H9 (cell line): Measurements from ENCODE around the gene TSR1. TPM values are rescaled to one million over a fixed set of nuclear protein-coding genes. Genes with fewer than 3 reads are reported as not detected.

ENCODE experiments used
- DNase-seq: peaks from one replicate; pipeline ENCODE4 v3.0.0-alpha.2; 2017
- H2AFZ ChIP-seq: one replicate; pipeline ENCODE4 v1.6.1; 2013; ENCODE audit warnings: mild to moderate bottlenecking, low read length, control low read depth, moderate library complexity
- H2AK5ac ChIP-seq: 2 replicates; pipeline ENCODE4 v1.6.1; 2013; ENCODE audit warnings: low read length, control low read depth, mixed read lengths; ENCODE audit not compliant: insufficient read length
- H2BK120ac ChIP-seq: one replicate; pipeline ENCODE4 v1.6.1; 2013; ENCODE audit warnings: low read depth, mild to moderate bottlenecking, low read length, control low read depth, inconsistent platforms; ENCODE audit not compliant: poor library complexity, severe bottlenecking
- H2BK12ac ChIP-seq: 2 replicates; pipeline ENCODE4 v1.6.1; 2013; ENCODE audit warnings: low read length, control low read depth, mixed read lengths, low read depth; ENCODE audit not compliant: insufficient read length
- H2BK15ac ChIP-seq: 2 replicates; pipeline ENCODE4 v1.6.1; 2013; ENCODE audit warnings: low read depth, low read length, control low read depth
- H2BK20ac ChIP-seq: one replicate; pipeline ENCODE4 v1.6.1; 2013; ENCODE audit warnings: low read depth, mild to moderate bottlenecking, low read length, control low read depth, inconsistent platforms; ENCODE audit not compliant: poor library complexity, severe bottlenecking
- H2BK5ac ChIP-seq: 2 replicates; pipeline ENCODE4 v1.6.1; 2013; ENCODE audit warnings: low read length, control low read depth, mixed read lengths; ENCODE audit not compliant: insufficient read length
- H3K14ac ChIP-seq: 2 replicates; pipeline ENCODE4 v1.6.1; 2013; ENCODE audit warnings: low read length, control low read depth; ENCODE audit not compliant: insufficient read depth
- H3K18ac ChIP-seq: 2 replicates; pipeline ENCODE4 v1.6.1; 2013; ENCODE audit warnings: low read depth, mild to moderate bottlenecking, mixed read lengths, low read length, control low read depth; ENCODE audit not compliant: insufficient read length
- H3K23ac ChIP-seq: 2 replicates; pipeline ENCODE4 v1.6.1; 2013; ENCODE audit warnings: low read length, control low read depth, mixed read lengths, low read depth; ENCODE audit not compliant: insufficient read length
- H3K23me2 ChIP-seq: 2 replicates; pipeline ENCODE4 v1.6.1; 2013; ENCODE audit warnings: low read depth, mild to moderate bottlenecking, mixed read lengths, low read length, control low read depth; ENCODE audit not compliant: insufficient read length, poor library complexity, severe bottlenecking
- H3K27ac ChIP-seq: 2 replicates; pipeline ENCODE4 v1.5.1; 2013; ENCODE audit warnings: low read length, control low read depth, mixed read lengths, low read depth; ENCODE audit not compliant: insufficient read length
- H3K27me3 ChIP-seq: 2 replicates; pipeline ENCODE4 v1.6.1; 2013; ENCODE audit warnings: low read length, control low read depth, inconsistent platforms; ENCODE audit not compliant: insufficient read depth
- H3K4ac ChIP-seq: 2 replicates; pipeline ENCODE4 v1.6.1; 2013; ENCODE audit warnings: low read depth, mild to moderate bottlenecking, control low read depth, inconsistent platforms, low read length, moderate library complexity
- H3K4me1 ChIP-seq: 2 replicates; pipeline ENCODE4 v1.6.1; 2013; ENCODE audit warnings: low read length, control low read depth, inconsistent platforms; ENCODE audit not compliant: insufficient read depth
- H3K4me2 ChIP-seq: 2 replicates; pipeline ENCODE4 v1.6.1; 2013; ENCODE audit warnings: low read length, control low read depth, mixed read lengths; ENCODE audit not compliant: insufficient read length, insufficient read depth
- H3K56ac ChIP-seq: 2 replicates; pipeline ENCODE4 v1.6.1; 2013; ENCODE audit warnings: low read depth, mild to moderate bottlenecking, mixed read lengths, low read length, control low read depth; ENCODE audit not compliant: insufficient read length
- H3K79me1 ChIP-seq: 2 replicates; pipeline ENCODE4 v1.6.1; 2013; ENCODE audit warnings: low read depth, mild to moderate bottlenecking, moderate library complexity, low read length, control low read depth, inconsistent platforms; ENCODE audit not compliant: insufficient read depth, poor library complexity, severe bottlenecking
- H3K79me2 ChIP-seq: 2 replicates; pipeline ENCODE4 v1.6.1; 2013; ENCODE audit warnings: low read length, control low read depth, inconsistent platforms; ENCODE audit not compliant: insufficient read depth
- H3K9ac ChIP-seq: 2 replicates; pipeline ENCODE4 v1.6.1; 2013; ENCODE audit warnings: low read length, control low read depth, mixed read lengths; ENCODE audit not compliant: insufficient read length; ENCODE audit errors: extremely low read depth
- H3K9me3 ChIP-seq: one replicate; pipeline ENCODE4 v1.6.1; 2013; ENCODE audit warnings: low read depth, low read length, inconsistent platforms; ENCODE audit not compliant: control insufficient read depth
- H3T11ph ChIP-seq: one replicate; pipeline ENCODE4 v1.6.1; 2013; ENCODE audit warnings: mild to moderate bottlenecking, low read length, control low read depth, inconsistent platforms
- H4K20me1 ChIP-seq: one replicate; pipeline ENCODE4 v1.6.1; 2013; ENCODE audit not compliant: control insufficient read depth, insufficient read length, insufficient read depth
- H4K5ac ChIP-seq: 2 replicates; pipeline ENCODE4 v1.6.1; 2013; ENCODE audit warnings: low read depth, mild to moderate bottlenecking, mixed read lengths, low read length, control low read depth; ENCODE audit not compliant: insufficient read length
- H4K8ac ChIP-seq: replicated peaks from 2 replicates; pipeline ENCODE4 v1.6.1; 2013; ENCODE audit warnings: low read length, control low read depth, mixed read lengths, low read depth; ENCODE audit not compliant: insufficient read length
- H4K91ac ChIP-seq: 2 replicates; pipeline ENCODE4 v1.6.1; 2013; ENCODE audit warnings: low read depth, mild to moderate bottlenecking, moderate library complexity, mixed read lengths, low read length, control low read depth; ENCODE audit not compliant: insufficient read length
- H3K27ac Mint-ChIP-seq, 3 experiments: 2 replicates in 2 of 3; 3 replicates in 1 of 3; pipeline ENCODE4 v1.8.0; 2020 to 2021; ENCODE audit warnings: mixed read lengths in 3 of 3, mild to moderate bottlenecking in 1 of 3, moderate library complexity in 1 of 3
- H3K27me3 Mint-ChIP-seq: 2 replicates; pipeline ENCODE4 v1.8.0; 2021; ENCODE audit warnings: low read depth, mild to moderate bottlenecking, moderate library complexity, mixed read lengths
- H3K36me3 Mint-ChIP-seq, 3 experiments: 2 replicates in 2 of 3; 3 replicates in 1 of 3; pipeline ENCODE4 v1.8.0; 2020 to 2021; ENCODE audit warnings: low read depth in 3 of 3, mixed read lengths in 3 of 3; ENCODE audit not compliant: insufficient read depth in 1 of 3
- H3K4me1 Mint-ChIP-seq, 2 experiments: 2 replicates each; pipeline ENCODE4 v1.8.0; 2020; ENCODE audit warnings: mixed read lengths in 2 of 2
- H3K4me3 Mint-ChIP-seq, 2 experiments: 2 replicates in 1 of 2; 3 replicates in 1 of 2; pipeline ENCODE4 v1.8.0; 2020 to 2021; ENCODE audit warnings: mild to moderate bottlenecking in 2 of 2, mixed read lengths in 2 of 2, moderate library complexity in 1 of 2
- H3K9me3 Mint-ChIP-seq, 2 experiments: 2 replicates in 1 of 2; 3 replicates in 1 of 2; pipeline ENCODE4 v1.8.0; 2020; ENCODE audit warnings: mild to moderate bottlenecking in 2 of 2, mixed read lengths in 2 of 2, moderate library complexity in 1 of 2
- WGBS: extraction: QIAGEN DNeasy Blood & Tissue Kit; methylation state at CpG from one replicate; pipeline ENCODE4 v1.1.7; 2013; ENCODE audit warnings: missing lambda C conversion rate, low lambda C conversion rate, mixed read lengths; ENCODE audit not compliant: insufficient read length; ENCODE audit errors: extremely low coverage; 5-methylcytosine and 5-hydroxymethylcytosine counted together
- total RNA-seq: library from RNA; stranded (reverse); gene quantifications from 2 replicates; pipeline ENCODE4 v1.2.1, GENCODE V29; 2021
- TF ChIP-seq, protein P1 (sequence below): fragments of 200-600 bp; sonication (generic); conservative IDR thresholded peaks from 3 replicates; pipeline ENCODE4 v1.8.0; 2021; ENCODE audit warnings: antibody characterized with exemption, mild to moderate bottlenecking

TSR1 gene
- total RNA-seq, 1 experiment from 2014 or later, result 81.1 TPM

DNA sequence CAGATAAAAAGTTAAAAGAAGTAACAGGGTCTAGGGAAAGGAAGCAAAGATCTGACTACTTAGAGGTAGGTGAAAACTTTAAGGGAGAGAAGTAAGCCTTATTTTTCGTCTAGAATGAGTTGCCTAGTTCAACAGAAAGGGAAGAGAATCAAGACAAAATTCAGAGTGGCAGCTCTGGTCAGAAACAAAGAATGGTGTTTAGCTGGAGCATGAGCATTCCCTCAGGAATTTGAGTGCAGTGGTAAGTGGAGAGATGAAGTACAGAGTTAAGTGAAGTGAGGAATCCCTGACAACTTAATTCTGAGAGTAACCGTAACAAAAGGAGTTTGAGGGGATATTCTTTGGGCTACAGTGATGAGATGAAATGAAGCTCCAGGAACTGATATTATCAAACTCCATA lies 44.2 kb downstream of the TSR1 start:
- Histone ChIP-seq H3K27me3 (no peaks in the 10 kb centered on the region), H3K4ac (no peak overlapping the region), H3K9ac (no peak overlapping the region), H3K79me1 (no peaks in the 10 kb centered on the region), H2AK5ac (no peak overlapping the region), H2BK20ac (no peak overlapping the region), H2BK15ac (no peak overlapping the region), H3K14ac (no peak overlapping the region), H2BK5ac (no peak overlapping the region), H2BK120ac (no peak overlapping the region), H3K4me1 (no peaks in the 10 kb centered on the region), H4K8ac (no peak overlapping the region), H3K4me2 (no peak overlapping the region), H3T11ph (no peak overlapping the region), H3K79me2 (no peaks in the 10 kb centered on the region), H3K9me3 (no peaks in the 10 kb centered on the region), H2BK12ac (no peak overlapping the region), H4K91ac (no peak overlapping the region), H3K23ac (no peak overlapping the region), H3K27ac (no peak overlapping the region), H4K20me1 (peaks cover 2% of the 10 kb centered on the region), H3K18ac (no peak overlapping the region), H4K5ac (no peak overlapping the region), H2AFZ (no peak overlapping the region), H3K23me2 (no peaks in the 10 kb centered on the region), H3K56ac (no peak overlapping the region)
- Mint-ChIP-seq H3K27ac (no peak overlapping the region), H3K27me3 (no peaks in the 10 kb centered on the region), H3K9me3 (no peaks in the 10 kb centered on the region), H3K36me3 (peaks cover 30 to 83% (median 71%) of the 10 kb centered on the region in 3 experiments; a peak in 6 of 7 replicates), H3K4me1 (no peaks in the 10 kb centered on the region; a peak in 2 of 4 replicates), H3K4me3 (no peak overlapping the region)
- DNase-seq, result no peak
- TF ChIP-seq, protein P1, sequence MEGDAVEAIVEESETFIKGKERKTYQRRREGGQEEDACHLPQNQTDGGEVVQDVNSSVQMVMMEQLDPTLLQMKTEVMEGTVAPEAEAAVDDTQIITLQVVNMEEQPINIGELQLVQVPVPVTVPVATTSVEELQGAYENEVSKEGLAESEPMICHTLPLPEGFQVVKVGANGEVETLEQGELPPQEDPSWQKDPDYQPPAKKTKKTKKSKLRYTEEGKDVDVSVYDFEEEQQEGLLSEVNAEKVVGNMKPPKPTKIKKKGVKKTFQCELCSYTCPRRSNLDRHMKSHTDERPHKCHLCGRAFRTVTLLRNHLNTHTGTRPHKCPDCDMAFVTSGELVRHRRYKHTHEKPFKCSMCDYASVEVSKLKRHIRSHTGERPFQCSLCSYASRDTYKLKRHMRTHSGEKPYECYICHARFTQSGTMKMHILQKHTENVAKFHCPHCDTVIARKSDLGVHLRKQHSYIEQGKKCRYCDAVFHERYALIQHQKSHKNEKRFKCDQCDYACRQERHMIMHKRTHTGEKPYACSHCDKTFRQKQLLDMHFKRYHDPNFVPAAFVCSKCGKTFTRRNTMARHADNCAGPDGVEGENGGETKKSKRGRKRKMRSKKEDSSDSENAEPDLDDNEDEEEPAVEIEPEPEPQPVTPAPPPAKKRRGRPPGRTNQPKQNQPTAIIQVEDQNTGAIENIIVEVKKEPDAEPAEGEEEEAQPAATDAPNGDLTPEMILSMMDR, result no peak
- WGBS, result no CpG with 5 or more reads among the region's 2 CpGs
